Activated CD4-positive, alpha-beta T cell treated with anti-CD3 and anti-CD28 coated beads, Interleukin-2, amount 50 U/mL, for 1 hour (primary cell): Measurements from ENCODE around the gene NEIL3.
"Not testable (repeated sequence)": the region's sequence is repeated elsewhere in the genome, so short reads cannot be mapped to it uniquely, and the experiment has no call there.

Experiments
- DNase-seq: peaks from one replicate; pipeline ENCODE4 v3.0.0-alpha.2; 2020

The NEIL3 gene

DNA sequence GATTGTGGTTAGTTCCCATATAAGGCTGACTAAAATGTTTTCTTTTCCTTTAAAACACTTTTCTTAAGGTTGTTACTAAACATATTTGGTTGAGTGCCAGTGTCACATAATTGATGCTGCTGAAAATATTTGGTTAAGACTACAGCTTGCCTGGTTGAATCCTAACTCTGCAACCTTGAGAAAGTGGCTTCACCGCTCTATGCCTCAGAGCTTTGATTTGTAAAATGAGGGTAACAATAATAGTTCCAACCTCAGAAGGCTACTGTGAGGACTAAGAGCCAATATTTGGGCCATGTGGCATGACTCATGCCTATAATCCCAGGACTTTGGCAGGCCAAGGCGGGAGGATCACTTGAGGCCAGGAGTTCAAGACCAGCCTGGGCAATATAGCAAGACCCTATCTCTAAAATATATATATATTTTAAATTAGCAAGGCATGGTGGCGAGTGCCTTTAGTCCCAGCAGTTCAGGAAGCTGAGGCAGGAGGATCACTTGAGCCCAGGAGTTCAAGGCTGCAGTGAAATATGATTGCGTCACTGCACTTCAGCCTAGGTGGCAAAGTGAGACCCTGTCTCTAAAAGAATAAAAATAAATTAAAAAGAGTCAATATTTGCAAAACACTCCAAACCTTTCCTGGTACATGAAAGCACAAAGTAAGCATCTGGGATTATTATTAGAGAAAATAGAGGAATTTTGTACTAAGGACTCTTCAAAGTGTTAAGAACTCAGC is 7.1 kb upstream of the NEIL3 start:
- DNase-seq: no peak

GRCh38 chr4:177304094-177304493 is 5.6 kb upstream of the NEIL3 start:
- no peak for DNase-seq

DNA sequence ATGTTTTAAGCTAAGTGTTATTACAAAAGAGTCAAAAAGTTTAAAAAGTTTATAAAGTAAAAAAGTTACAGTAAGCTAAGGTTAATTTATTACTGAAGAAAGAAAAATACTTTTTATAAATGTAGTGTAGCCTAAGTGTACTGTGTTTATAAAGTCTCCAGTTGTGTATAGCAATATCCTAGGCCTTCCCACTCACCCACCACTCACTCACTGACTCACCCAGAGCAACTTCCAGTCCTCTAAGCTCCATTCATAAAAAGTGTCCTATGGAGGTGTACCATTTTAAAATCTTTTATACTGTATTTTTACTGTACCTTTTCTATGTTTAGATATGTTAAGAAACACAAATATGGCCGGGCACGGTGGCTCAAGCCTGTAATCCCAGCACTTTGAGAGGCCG is 4.8 kb upstream of the NEIL3 start:
- DNase-seq: not testable (repeated sequence)

- DNase-seq: no peak
Observed at GRCh38 chr4:177308125-177308524, 1.5 kb upstream of the NEIL3 start.

GRCh38 chr4:177308847-177309521 is 690 bp upstream of the NEIL3 start:
- DNase-seq: no peak

GRCh38 chr4:177311589-177311988 is 1.9 kb downstream of the NEIL3 start:
- DNase-seq: no peak

GRCh38 chr4:177313263-177313662 is 3.6 kb downstream of the NEIL3 start:
- DNase-seq: no peak

- no peak for DNase-seq
Observed at GRCh38 chr4:177315767-177316464, 6.2 kb downstream of the NEIL3 start.

- no peak for DNase-seq
Observed at GRCh38 chr4:177320721-177321120, 11.0 kb downstream of the NEIL3 start.

GRCh38 chr4:177321647-177322046 is 12.0 kb downstream of the NEIL3 start:
- DNase-seq: no peak

DNA sequence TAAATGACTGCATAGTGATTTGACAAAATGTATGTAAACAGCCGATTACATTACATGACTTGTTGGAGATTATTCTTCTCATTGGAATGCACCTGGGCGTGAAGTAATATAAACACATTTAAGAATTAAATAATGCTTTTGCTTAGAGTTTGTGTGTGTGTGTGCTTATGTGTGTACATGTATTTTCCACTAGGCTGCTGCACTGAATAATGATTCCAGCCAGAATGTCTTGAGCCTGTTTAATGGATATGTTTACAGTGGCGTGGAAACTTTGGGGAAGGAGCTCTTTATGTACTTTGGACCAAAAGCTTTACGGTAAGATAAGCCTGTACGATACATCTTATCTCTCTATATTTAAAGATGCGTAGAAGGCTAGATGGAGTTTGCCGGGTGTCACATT is 12.6 kb downstream of the NEIL3 start:
- no peak for DNase-seq

- no peak for DNase-seq
Observed at GRCh38 chr4:177322881-177323280, 13.2 kb downstream of the NEIL3 start.

- DNase-seq: no peak
Observed at GRCh38 chr4:177323416-177323815, 13.7 kb downstream of the NEIL3 start.

DNA sequence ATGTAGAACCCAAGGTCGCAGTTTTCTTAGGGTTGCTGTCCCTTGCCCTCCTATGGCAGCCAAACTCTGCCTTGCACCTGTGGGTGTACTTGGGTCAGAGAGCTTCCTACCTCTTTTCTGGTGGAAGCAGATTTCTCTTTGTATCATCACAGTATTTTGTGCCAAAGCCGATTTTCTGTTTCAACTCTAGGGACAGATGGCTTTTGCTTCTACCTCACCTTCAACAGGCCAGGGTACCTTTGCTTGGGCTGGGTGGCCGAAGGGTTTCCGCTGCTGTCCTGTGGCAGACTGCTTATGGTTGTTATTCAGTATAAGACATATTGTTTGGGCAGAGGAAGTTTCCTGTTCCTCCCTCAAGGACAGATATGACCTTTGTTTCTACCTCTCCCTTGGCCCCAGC is 22.4 kb downstream of the NEIL3 start:
- DNase-seq: no peak

- DNase-seq: no peak
Observed at GRCh38 chr4:177339477-177340374, 30.1 kb downstream of the NEIL3 start.

- DNase-seq: no peak
Observed at GRCh38 chr4:177348348-177348747, 38.7 kb downstream of the NEIL3 start.

- no peak for DNase-seq
Observed at GRCh38 chr4:177349191-177349590, 39.5 kb downstream of the NEIL3 start.

GRCh38 chr4:177351622-177352244 is 42.1 kb downstream of the NEIL3 start:
- no peak for DNase-seq

GRCh38 chr4:177356206-177356605 is 46.5 kb downstream of the NEIL3 start:
- no peak for DNase-seq

DNA sequence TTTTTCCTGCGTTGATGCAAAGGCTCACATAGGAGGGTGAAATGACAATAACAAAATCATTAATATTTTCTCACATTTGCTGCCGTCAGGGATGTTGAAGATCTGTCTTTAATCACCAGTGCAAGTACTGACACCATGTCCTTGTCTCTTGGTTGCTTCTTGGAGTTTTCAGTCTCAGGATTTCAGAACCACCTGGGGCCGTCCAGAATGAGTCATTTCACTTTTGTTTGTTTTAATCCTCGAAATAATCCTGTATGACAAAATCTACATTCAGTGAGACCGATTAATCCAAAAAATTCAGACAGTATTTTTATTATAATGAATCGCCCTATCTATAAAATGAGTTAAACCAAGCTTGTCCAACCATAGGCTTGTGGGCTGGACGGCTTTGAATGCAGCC is 47.2 kb downstream of the NEIL3 start:
- DNase-seq: no peak

- DNase-seq: no peak
Observed at GRCh38 chr4:177367336-177367735, 57.7 kb downstream of the NEIL3 start.

DNA sequence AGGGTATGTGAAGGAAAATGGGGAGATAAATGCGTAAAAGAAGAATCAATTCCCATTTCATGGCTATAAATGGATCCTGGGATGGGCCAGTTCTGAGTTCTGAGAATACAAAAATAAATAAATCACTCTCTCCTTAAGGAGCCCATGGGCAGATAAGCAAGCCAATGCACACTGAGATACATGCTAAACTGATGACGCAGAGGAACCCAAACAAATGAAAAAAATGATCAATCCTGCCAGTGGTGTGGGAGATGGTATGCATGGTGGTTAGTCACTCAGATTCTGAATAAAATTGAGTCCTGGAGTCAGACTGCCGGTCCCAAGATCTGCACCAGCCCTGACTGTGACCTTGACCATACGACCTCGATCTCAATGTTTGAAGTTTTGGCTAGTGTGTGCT is 59.7 kb downstream of the NEIL3 start:
- DNase-seq: no peak

- DNase-seq: no peak
Observed at GRCh38 chr4:177371461-177371860, 61.8 kb downstream of the NEIL3 start.
